OCI-M2 (cell line): Measurements from ENCODE around the gene CYTH3.

ENCODE experiments used
- DNase-seq: peaks from one replicate; lab custom pipeline; 2025; ENCODE audit not compliant: unreplicated experiment; lab: John Stamatoyannopoulos, UW

CYTH3 gene

DNA sequence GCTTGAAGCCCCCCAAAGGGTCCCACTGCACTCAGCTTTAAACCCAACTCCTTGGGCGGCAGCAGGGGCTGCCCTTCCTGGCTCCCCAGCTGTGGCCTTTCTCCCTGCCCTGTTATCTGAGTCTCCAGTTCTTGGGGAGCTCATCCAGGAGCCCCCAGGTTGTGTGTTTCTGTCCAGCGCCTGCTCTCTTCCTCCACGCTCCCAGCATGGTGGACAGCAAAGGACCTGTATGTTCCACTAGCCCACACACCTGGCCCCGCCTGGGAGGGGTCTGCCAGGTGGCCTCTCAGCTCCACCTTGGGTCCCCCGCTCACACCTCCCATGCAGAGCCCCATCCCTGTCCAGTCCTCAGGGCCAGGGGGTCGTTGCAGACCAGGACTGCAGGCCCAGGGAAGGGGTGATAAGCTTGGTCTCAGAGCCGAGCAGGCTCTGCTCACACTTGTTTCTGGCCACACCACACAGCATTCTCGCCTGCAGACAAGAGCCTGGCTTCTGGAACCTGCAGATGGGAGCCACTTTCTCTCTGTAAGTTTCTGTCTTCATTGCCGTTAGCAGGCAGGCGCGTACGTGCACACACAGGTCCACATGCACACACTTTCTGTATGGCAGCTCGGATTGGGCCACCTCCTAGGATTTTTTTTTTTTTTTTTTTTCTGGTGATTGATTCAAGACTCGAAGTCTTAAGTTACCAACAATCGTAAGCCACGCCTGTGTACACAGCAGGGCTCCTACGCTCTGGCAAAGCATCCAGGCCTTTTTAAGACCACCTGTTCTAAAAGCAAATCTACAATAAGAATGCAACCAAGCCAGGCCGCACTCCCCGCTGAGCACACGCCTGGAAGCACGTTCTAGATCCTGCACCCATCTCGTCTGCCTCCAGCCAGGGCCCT is 104.6 kb downstream of the CYTH3 start:
- no peak for DNase-seq

DNA sequence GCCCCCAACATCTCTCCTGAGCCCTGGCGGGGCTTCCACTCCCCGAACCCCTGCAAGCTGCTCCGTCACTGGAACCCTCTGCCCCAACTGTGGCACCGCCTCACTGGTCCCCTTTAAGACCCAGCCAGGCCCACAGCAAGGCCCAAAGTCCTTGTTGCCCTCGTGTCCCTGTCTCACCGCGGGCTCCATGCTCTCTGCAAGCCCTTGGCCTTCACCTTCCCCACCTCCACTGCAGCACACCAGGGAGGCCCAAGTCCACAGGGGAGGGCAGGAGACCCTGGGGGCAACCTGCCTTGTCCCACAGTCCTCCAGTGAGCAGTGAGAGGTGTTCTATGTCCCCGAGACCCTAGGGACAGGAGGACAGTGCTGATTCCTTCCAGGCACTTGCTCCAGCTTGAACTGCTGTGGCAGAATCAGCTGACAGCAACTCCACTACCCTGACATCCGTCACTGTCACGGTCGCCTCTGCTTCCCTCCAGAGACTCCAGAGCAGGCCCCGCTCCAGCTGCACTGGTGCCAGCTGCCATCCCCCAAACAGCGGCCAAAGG is 105.3 kb downstream of the CYTH3 start:
- DNase-seq = no peak

DNA sequence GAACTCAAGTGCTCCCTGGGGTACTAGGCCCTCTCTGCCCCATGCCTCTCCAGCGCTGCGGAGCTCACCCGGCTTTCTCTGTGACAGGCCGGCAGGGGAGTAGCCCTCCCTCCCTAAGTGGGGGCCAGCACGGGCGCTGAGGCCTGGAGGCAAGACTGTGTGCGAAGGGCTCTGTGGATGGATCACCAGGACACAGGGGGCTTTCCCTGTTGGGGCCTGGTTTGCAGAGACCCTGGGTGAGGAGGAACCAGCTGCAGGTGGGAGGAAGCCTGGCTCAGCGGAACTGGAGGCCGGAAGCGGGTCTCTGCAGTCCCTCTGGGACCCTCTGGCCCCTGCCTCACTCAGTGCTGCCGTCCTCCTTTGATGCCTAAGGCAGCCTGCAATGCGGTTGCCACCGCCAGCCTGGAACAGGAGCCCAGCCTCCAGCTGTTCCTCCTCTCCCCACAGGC is 106.0 kb downstream of the CYTH3 start:
- no peak for DNase-seq

- no peak for DNase-seq
These were observed 106.7 kb downstream of the CYTH3 start for GRCh38 chr7:6165521-6166320.

GRCh38 chr7:6165075-6165474 is 107.3 kb downstream of the CYTH3 start:
- no peak for DNase-seq

- DNase-seq = no peak
These were observed 107.9 kb downstream of the CYTH3 start for GRCh38 chr7:6164491-6164890.

- DNase-seq = no peak
These were observed 108.4 kb downstream of the CYTH3 start for GRCh38 chr7:6164010-6164409.

DNA sequence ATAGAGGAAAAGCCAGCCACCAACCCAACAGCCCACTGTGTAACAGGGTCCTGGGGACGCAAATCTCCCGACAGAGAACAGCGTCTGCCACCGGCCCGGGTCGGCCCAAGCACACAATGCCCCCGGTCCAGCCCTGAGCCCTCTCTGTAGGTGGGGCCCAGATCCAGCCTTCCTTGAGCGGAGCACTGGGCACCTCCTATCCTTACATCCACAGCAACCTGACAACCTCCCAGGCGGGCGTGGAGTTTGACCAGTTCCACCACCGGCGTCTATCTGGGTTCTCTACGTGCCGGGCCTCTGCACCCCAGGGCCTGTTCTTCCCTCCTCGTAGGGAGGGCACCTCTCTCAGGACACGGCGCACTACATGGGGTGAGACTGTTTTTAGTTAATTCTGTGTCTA is 109.0 kb downstream of the CYTH3 start:
- no peak for DNase-seq

DNA sequence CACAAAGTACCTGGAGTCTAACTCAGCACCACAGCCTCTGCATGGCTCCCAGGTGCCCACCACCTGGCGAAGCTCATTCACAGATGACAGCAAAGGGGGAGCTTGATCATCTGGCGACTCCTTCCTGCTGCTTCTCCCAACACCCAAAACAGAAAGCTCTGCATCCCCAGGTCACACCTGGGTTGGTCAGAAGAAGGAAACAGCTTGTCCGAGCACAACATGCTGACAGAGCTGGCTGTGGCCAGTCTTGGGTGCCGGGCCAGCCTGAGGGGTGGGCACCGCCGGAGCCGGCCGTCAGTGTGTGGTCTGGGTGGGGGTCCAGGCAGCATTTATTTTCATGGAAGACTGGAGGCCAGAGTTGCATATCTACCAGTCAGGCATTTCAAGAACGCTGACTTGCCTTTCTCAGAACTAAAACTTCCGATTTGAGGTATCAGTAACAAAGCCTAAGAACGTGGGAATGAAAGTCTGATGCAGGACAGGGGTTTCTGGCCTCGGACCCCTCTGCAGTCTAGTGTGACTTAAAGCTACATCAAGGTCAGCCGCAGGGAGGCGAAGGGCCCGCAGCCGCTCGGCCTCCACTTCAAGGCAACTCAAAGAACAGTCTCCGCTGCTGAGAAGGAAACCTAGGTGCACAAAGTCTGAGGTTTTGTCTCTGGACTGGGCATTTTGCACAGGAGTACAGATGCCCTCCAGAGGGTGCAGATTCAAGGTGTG is 109.6 kb downstream of the CYTH3 start:
- no peak for DNase-seq

DNA sequence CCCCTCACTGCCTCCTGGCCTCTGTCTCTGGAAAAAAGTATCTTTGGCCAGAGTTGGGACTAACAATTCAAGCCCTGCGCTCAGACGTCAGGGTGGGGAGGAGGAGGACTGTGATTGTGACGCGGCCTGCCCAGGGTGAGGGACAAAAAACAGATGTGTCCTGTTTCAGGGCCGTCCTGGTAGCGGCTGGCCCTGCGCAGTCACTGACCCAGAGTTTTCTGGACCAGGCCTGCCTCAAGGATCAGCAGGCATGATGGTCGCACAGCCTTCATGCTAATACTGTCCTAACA is 110.1 kb downstream of the CYTH3 start:
- no peak for DNase-seq

DNA sequence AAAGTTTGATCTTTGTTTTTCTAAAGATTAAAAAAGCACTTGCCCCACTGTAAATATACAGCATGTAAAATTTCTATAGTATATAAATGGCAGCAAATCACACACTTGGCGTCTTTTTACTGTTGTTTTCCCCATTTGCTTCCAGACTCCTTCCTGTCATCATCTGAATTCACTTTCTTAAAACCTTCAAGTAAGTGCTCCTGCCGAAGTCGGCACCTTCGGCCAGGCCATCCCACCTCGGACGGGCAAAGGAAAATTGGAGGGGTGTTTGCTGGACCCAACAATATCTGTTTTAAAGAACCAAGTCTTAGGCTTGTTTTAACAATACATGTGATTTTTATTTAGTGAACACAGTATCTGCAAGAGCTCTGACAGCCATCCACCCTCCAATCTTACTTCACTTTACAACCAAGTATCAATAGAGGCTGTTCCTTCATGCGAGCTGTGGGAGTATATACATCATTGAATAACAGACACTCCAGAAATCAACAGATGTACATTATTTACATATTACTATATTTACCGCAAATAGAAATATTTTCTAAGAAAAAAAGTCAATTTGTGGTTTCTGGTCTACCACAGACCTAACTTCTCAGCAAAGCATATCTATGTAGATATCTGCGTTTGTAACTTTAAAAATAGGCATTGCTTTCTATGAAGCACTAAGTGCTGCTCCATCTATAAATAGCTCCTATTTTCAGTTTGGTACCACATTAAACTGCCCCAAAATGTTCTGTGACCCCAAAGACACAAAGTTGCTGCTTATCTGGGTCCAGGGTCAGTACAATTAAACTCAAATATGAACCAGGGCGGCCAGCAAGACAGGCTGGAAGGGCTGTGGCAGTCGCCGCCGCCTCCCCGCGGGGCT is 110.7 kb downstream of the CYTH3 start:
- no peak for DNase-seq

GRCh38 chr7:6160191-6160623 is 112.2 kb downstream of the CYTH3 start:
- DNase-seq = no peak

- no peak for DNase-seq
These were observed 112.8 kb downstream of the CYTH3 start for GRCh38 chr7:6159524-6160031.

DNA sequence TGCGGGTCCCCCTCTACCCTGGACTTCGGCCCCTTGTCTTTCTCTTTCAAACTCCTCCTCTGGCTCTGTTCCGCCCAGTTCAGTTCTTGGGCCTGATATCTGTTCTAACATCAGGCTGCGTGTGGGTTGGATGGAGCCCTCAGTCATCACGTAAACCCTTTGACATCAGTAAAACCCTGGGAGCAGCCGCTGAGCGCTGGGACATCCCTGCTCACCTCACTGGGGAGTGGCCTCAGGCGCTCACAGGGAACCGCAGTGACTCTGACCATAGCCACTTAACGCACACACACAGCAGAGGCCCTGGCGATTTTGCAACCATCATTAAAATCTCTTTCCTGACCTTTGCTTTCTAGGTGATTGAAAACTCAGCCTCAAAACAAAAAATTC is 113.3 kb downstream of the CYTH3 start:
- no peak for DNase-seq

DNA sequence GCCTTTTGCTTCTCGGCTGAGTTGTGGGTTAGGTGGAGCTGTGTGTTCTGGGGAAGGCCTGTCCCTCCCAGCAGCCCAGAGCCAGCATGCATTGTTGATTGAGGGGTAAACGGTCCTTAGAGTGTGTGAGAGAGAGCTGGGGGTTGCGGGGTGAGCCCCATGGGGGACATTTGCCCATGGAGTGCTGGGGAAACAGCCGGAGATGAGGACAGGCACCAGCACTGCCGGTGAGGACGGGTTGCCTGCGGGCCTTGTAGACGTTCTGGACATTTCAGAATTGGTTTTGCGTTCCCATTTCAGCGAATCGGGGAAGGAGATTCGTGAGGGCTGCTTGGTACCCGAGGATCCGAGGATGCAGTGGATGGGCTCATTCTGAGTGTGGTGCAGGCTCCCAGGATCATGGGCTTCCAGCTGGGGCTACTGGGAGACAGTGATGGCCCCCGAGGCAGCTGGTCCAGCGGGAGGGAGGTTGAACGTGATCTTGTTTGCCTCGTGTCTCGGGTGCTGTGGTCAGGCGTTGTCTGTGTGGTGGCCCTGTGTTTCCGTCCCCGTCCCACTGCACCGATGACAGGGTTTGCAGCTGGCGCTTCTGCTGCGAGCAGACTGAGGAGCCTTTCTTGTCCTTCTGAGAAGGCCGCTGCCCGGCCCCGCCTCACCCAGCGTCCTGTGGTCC is 113.9 kb downstream of the CYTH3 start:
- no peak for DNase-seq

GRCh38 chr7:6157685-6158423 is 114.6 kb downstream of the CYTH3 start:
- no peak for DNase-seq

DNA sequence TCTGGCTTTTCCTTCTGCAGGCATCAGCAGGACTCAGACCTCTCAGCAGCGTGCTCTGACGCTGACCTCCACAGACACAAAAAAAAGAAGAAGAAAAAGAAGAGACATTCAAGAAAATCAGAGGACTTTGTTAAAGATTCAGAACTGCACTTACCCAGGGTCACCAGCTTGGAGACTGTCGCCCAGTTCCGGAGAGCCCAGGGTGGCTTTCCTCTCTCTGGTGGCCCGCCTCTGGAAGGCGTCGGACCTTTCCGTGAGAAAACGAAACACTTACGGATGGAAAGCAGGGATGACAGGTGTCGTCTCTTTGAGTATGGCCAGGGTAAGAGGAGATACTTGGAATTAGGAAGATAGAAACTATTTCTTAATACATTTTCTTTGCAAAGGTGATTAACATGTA is 115.7 kb downstream of the CYTH3 start:
- DNase-seq = no peak

GRCh38 chr7:6155596-6155995 is 116.8 kb downstream of the CYTH3 start:
- no peak for DNase-seq
